H4 (cell line): Measurements from ENCODE around the gene KCNQ1. TPM values are rescaled to one million over a fixed set of nuclear protein-coding genes. Genes with fewer than 3 reads are reported as not detected.

Experiments
- DNase-seq: peaks from one replicate; pipeline ENCODE4 v3.0.0-alpha.2; 2015; ENCODE audit warnings: low spot score
- total RNA-seq: library from RNA; depleted of rRNA; stranded (reverse); fragments of >200 nt; shearing (Covaris generic); gene quantifications from 2 replicates; pipeline ENCODE4 v1.2.3, GENCODE V29; 2014

Gene KCNQ1
- total RNA-seq, 1 experiment from 2014 or later = 0.04 TPM

DNA sequence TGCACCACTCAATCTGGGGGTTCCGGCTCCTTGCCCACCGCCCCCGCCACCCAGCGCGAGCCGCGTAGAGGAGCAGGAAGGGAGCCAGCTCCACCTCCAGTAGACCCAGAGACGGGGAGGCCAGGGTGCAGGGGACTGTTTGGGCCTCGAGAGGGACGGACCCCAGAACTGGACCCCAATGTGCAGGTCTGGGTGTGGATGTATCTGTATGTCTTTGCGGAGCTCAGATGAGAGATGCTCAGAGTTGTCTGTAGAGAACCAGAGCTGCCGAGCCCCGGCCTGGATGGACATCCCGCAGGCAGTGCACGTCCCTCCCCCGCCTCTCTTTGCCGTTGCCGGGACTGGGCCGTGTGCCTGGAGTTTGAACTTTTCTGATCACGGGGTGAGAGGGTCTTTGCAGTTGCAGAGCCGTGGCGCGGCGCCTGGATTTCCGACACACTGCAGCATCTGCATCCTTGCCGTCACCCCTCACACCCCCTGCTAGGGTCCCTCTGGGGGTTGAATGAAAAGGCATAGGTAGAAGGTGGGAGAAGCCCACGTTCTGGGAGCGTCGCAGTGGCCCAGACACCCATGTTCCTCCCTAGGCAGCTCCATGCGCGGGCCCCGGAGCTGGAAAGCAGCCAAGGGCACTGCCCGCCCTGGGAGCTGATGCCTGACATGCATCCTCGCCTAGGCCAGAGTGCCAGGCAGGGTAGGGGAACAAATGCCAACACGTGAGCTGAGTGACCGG, 105.2 kb downstream of the KCNQ1 start:
- DNase-seq = no peak

DNA sequence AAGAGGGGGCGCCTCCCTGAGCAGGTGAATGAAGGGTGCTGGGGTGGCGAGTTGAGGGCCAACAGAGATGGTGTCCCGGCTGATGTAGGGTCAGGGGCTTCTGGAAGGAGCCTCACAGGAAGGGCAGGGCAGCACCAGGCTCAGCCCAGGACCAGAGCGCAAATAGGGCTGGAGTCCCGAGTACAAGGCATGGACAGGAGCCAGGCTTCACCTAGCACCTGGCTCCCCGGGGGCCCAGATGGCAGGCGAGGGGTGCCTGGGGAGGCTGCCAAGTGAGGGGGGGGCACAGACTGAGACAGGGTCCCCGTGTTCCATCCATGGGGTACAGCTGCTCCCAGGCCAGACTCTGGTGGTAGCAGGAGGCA, 105.8 kb downstream of the KCNQ1 start:
- no peak for DNase-seq

DNA sequence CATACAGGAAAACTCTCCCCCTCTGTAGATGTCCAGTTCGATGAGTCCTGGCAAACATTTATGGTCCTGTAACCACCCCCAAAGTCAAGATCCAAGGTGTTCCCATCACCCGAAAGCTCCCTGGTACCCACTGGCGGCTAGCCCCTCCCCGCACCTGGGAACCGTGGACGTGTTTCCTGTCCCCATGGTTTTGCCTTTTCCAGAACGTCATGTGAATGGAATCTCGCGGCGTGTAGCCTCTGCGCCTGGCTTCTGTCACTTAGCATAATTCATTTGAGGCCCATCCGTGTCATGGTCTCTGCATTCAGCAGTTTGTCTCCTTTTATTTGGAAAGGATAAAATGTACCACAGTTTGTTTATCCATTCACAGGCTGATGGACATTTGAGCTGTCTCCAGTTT, 106.3 kb downstream of the KCNQ1 start:
- no peak for DNase-seq

DNA sequence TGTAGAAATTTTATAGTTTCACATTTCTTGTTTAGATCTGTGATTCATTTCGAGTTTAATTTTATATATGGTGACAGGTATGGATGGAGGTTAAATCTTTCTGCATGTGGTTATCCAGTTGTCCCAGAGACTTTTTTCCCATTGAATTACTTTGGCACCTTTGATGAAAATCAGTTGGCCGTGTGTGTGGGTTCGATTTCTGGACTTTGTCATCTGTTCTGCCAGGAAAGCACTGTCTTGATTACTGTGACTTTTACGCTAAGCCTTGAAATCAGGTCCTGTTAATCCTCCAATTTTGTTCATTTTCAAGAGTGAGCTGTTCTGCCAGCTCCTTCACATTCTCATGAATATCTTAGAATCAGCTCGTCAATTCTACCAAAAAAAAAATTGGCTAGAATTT, 107.4 kb downstream of the KCNQ1 start:
- no peak for DNase-seq

DNA sequence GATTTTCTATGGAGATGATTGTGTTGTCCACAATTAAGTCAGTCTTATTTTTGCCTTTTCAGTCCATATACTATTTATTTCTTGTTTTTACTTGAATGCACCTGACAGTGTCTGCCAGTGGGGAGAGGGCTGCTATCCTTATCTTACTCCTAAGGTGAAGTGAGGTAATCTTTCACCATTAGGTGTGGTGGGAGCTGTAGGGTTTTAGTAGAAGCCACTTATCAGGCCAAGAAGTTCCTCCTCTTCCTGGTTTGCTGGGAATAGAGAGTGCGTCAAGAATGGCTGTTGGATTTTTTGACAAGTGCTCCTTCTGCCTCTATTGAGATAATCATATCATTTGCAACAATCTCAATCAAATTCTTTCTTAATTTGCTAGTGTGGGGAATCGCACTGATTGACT, 108.4 kb downstream of the KCNQ1 start:
- no peak for DNase-seq

DNA sequence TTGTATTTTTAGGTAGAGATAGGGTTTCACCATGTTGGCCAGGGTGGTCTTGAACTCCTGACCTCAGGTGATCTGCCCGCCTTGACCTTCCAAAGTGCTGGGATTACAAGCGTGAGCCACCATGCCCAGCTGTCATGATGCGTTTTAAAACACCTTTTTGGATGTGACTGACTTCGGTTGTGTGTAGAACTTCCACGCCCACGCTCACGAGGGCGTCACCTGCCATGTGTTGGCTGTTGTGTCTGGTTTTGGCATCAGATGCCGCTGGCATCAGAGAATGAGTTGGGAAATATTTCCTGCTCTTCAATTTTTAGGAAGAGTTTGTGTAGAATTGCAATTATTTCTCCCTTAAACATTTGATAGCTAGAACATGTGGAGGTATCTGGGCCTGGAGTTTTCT, 109.1 kb downstream of the KCNQ1 start:
- DNase-seq = no peak

DNA sequence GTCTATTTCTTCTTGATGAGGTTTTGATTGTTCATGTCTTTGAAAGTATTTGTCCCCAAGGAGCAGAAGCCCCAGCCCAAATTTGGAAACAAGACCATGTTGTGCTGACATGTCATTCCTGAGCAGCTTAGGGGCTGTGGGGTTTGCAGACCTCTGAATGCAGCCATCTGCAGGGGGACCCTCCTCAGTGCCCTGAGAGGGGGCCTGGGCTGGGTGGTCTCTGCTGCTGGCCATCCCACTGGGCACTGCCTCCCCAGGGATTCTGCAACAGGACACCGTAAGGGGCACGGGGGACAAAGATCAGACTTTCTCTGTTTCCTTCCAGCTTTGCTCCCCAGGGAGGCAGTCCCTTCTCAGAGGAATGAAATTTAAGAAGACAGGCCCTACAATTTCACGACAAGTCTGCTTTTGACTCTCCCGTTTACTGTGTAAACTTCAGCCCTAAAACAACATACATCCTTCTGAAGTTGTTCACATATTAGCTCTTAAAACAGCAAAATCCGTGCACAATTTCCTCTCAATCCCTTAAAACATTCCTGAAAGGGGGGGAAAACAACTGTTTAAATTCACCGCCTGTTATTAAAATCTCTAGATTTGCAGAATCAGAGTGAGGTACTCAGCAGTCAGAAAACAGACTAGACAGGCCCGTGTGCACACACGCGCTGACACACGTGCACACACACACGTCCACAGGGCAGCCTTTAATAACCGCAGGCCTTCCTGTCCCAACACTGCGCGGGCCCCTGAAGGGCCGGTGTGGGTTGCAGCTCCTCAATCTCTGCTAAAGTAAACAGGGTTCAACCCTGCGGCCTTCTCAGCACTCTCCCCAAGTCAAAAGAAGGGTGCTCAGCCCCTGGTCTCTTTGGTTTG, 109.8 kb downstream of the KCNQ1 start:
- DNase-seq = no peak

DNA sequence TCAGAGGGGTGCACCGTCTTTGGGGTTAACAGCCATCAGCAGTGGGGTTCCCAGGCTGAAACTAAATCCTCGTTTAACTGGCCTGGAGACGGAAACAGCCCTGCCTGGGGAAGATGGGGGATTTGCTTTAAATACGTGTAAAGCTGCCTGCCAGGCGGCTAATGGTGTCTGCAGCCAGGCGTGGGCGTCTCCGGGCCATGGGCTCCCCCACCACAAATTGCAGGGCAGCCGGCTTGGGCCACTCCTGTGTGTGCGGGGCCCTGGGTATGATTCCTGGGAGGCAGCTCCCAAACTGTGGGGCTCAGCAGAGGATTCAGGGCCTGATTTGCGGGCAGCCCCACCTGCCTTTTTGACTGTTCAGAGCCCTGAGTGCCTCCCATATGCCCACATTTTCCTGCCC, 110.5 kb downstream of the KCNQ1 start:
- DNase-seq = no peak

DNA sequence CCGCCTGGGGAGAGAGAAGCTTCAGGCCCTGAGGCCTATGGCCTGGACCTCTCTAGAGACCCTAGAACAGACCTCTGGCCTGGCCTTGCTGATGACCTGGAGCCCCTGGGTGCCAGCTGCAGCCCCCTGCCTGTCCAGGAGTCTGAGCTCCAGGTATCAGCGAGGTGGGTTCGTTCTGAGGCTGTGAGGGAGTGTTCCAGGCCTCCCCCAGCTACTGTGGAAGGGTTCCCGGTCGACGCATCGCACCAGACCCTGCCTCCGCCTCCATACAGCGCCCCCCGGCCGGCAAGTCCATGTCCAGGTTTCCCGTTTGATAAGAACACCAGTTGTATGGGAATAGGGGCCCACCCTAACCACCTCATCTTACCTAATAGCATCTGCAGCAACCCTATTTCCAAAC, 111.1 kb downstream of the KCNQ1 start:
- no peak for DNase-seq

DNA sequence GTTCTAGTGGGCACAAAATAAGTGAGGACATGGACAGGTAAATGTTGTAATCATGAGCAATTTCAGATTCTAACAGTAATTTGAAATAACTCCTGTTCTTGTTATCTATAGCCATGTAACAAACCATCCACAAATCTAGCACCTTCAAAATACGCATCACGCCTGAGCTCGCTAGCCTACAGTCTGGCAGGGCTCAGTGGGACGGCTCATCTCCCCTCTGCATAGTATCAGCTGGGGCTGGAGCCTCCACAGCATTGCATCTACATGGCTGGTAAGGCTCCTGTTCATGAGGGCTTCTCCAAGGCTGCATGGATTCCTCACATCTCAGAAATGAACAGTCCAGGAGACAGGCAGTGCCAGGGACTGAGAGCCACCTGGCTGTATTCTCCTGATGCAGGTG, 112.6 kb downstream of the KCNQ1 start:
- no peak for DNase-seq

DNA sequence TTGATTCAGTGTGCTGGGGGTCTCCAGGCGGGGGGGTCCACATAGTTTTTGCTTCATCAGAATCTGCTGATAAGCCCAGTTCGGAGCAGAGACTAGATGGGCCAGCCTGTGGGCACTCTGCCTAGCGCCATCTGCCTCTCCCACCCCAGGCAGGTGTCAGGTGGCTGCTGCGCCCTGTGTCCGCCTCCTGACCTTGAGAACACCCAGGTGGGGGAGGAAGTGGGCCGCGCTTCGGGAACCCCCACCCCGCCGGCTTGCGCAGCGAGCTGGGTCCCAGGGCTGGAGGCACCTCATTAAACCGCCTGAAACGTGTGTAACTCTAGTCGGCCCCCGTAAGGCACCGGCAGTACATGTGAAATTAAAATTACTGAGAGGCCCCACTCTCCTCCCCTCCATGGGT, 113.6 kb downstream of the KCNQ1 start:
- DNase-seq = no peak

DNA sequence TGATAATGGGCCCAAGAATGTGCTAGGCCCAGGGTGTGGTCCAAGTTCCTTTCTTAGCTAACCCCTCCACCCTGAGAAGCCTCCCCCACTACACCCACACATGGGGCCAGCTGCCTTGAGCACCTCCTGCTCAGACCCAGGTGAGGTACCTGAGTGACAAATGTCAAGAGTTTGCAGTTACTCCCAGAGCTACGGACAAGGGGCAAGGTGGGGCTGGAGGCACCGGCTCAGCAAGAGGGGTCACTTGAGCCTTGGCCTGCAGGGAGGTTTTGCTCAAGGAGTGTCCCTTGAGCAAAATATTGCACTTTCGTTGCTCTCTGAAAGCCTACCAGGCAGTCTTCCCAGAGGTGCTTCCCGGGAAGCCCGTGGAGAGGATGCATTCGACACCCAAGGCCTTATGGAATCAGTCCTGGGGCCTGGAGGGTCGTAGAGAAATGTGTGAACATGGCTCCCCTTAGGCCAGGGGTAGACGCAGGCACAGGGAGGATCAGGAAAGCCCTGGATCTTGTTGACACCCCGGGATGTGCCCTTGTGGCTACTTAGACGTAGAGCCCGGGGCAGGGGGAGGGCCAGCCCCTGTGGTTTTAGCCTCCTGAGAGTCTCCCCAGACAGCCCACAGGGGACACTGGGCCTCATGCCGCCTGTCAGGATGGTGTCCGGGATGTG, 114.2 kb downstream of the KCNQ1 start:
- DNase-seq = no peak

DNA sequence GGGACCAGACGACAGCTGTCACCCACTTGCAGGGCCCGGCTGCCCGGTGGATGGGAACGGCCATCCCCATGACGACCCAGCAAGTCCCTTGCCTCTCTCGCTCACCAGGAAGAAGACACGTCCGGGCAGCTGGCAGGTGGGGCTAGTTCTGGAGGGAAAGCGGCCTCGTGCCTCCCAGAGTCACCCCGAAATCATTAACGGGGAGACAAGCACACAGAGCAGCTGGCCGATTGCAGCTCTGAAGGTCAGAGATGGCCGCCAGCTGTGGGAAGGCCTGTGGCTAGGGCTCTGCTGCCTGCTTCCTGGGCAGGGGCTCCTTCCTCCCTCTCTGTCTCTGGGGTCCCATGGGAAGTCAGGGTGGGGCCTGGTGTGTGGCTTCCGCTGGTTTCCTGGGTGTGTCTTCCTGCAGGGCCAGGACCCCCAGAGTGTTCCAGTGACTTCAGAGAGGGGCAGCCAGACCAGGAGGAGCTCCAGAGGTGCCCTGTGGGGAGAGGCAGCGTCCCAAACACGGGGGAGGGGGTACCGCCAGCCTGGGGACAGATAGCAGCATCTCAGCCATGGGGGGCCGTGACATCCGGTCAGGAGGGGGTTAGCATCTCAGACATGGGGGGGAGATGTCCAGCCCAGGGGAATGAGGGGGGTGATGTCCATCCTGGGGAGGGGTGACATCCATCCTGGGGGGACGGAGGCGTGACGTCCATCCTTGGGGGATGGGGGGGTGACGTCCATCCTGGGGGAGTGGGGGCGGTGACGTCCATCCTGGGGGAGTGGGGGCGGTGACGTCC, 114.9 kb downstream of the KCNQ1 start:
- no peak for DNase-seq

DNA sequence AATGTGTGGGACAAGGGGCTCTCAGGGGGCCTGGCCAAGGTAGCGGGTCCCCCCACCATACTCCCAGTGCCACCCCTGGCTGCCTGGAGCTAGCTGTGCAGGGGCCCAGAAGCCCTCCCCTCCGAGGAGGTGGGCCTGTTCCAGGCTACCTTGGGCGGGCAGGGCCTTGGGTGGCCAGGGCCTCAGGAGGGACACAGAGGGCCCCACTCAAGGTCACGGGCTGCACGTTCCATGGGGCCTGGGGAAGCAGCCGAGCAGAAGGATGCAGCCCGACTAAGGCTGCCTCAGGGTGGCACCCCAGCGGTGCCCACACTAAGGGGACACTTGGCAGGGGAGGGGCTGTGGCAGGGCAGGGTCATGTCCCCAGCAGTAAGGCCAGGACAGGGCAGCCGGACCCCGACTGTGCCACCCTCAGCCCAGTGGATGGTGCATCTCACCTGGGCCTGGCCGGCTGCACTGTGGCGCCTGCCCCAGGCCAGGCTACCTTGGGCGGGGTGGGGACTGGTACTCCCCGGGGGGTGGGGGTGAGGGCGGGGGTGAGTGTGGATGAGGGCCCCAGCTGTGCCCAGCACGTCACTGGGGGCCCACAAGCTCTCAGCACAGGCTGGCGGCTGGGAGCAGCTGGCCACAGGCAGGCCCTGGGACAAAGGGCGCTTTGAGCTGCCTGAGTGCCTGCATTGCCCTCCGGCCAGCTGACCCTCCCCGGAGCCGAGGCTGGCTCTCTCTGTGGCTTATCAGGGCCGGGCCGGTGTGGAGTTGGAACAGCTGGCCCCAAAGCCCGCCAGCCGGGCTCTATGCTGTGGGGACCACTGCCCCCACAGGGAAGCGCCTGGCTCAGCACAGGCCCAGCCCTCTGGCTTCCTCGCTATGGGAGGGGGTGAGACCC, 117.1 kb downstream of the KCNQ1 start:
- no peak for DNase-seq

DNA sequence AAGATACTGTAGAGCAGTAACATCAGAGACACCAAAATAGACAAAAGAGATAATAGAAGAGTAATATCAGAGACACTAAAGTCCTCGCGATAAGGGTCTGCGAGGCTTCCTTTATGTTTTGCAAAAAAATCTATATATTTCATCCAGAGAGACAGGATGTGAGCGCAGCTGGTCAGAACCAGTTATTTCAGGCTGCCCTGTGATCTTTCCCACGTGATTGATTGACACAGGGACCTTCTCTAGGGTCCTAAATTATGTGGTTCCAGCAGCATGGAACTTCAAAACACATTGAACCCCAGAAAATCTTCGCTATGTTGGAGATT, 118.0 kb downstream of the KCNQ1 start:
- no peak for DNase-seq

DNA sequence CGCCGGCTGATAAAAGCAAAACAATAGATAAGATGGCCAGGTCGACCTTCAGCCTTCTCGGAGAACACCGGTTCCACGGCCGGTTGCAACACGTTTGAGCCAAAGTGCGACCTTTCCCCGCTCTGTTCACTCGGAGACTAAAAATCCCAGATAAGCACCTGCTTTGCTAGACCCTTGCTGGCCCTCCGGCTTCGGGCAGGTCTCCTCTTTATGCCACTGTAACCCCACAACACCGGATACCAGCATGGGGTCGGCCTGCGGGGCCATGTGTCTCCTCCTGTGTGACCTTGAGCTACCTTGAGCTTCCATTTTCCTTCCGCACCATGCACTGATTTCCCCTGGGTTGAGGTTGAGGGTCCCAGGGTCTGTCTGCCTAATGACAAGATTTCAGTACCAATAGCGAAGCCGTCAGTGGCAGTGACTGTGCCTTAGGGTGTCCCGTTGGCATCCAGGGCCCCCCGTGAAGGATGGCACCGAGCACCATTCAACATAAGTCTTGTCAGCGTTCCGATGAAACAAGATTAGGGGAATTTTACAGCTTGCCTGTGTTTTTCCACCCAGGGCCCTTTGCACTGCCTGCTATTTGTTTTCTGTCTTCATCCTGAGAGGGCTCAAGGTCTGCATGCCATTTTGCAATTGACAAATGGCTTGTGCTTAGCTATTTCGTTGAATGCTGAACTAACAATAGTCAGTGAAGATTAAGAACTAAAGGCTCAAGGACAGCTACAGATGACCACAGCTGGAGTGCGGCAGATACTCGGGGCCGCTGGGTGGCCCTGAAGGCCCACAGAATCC, 118.6 kb downstream of the KCNQ1 start:
- DNase-seq = no peak

DNA sequence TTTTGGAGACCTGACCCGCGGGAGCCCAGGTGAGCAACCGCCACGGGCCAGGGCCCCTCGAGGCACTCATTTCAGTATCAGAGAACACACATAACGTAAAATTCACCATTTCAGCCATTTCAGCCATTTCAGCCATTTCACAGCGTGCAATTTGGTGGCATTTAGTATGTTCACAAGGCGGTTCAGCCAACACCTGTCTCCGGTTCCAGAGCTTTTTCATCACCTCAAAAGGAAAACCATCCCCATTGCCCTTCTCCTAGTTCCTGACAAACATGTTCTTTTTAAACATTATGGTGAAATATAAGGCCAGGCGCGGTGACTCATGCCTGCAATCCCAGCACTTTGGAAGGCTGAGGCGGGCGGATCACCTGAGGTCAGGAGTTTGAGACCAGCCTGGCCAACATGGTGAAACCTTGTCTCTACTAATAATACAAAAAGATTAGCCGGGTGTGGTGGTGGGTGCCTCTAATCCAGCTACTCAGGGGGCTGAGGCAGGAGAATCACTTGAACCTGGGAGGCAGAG, 119.3 kb downstream of the KCNQ1 start:
- DNase-seq = no peak

DNA sequence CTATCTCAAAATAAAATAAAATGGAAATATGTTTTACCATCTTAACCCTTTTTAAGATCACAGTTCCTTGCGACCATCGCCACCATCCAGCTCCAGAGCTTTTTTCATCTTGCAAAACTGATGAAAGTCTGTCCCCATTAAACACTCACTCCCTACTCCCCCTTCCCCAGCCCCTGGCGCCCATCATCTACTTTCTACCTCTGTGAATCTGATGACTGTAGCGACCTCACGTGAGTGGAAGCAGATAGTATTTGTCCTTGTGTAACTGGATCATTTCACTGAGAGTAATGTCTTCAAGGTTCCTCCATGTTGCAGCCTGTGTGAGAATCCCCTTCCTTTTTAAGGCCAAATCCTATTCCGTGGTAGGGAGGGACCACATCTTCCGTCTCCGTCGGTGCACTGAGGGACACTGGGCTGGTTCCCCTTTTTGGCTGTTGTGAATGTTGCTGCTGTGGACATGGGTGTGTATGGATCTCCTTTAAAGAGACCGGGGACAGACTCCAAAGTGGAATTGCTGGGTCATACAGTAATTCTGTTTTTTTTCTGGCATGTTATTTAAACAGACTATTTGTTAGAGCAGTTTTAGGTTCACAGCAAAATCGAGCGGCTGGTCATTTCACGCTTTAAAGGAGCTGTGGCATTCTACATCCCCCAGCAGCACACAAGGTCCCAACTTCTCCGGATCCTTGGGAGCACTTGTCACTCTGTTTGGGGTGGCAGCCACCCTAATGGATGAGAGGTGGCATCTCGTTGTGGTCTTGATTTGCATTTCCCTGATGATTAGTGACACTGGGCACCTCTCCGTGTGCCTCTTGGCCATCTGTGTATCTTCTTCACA, 120.0 kb downstream of the KCNQ1 start:
- no peak for DNase-seq
